H9 (cell line): Measurements from ENCODE around the gene PARD6G. TPM values are rescaled to one million over a fixed set of nuclear protein-coding genes. Genes with fewer than 3 reads are reported as not detected.

ENCODE experiments used
- DNase-seq: peaks from one replicate; pipeline ENCODE4 v3.0.0-alpha.2; 2017
- H2AFZ ChIP-seq: one replicate; pipeline ENCODE4 v1.6.1; 2013; ENCODE audit warnings: mild to moderate bottlenecking, low read length, control low read depth, moderate library complexity
- H2AK5ac ChIP-seq: 2 replicates; pipeline ENCODE4 v1.6.1; 2013; ENCODE audit warnings: low read length, control low read depth, mixed read lengths; ENCODE audit not compliant: insufficient read length
- H2BK120ac ChIP-seq: one replicate; pipeline ENCODE4 v1.6.1; 2013; ENCODE audit warnings: low read depth, mild to moderate bottlenecking, low read length, control low read depth, inconsistent platforms; ENCODE audit not compliant: poor library complexity, severe bottlenecking
- H2BK12ac ChIP-seq: 2 replicates; pipeline ENCODE4 v1.6.1; 2013; ENCODE audit warnings: low read length, control low read depth, mixed read lengths, low read depth; ENCODE audit not compliant: insufficient read length
- H2BK15ac ChIP-seq: 2 replicates; pipeline ENCODE4 v1.6.1; 2013; ENCODE audit warnings: low read depth, low read length, control low read depth
- H2BK20ac ChIP-seq: one replicate; pipeline ENCODE4 v1.6.1; 2013; ENCODE audit warnings: low read depth, mild to moderate bottlenecking, low read length, control low read depth, inconsistent platforms; ENCODE audit not compliant: poor library complexity, severe bottlenecking
- H2BK5ac ChIP-seq: 2 replicates; pipeline ENCODE4 v1.6.1; 2013; ENCODE audit warnings: low read length, control low read depth, mixed read lengths; ENCODE audit not compliant: insufficient read length
- H3K14ac ChIP-seq: 2 replicates; pipeline ENCODE4 v1.6.1; 2013; ENCODE audit warnings: low read length, control low read depth; ENCODE audit not compliant: insufficient read depth
- H3K18ac ChIP-seq: 2 replicates; pipeline ENCODE4 v1.6.1; 2013; ENCODE audit warnings: low read depth, mild to moderate bottlenecking, mixed read lengths, low read length, control low read depth; ENCODE audit not compliant: insufficient read length
- H3K23ac ChIP-seq: 2 replicates; pipeline ENCODE4 v1.6.1; 2013; ENCODE audit warnings: low read length, control low read depth, mixed read lengths, low read depth; ENCODE audit not compliant: insufficient read length
- H3K23me2 ChIP-seq: 2 replicates; pipeline ENCODE4 v1.6.1; 2013; ENCODE audit warnings: low read depth, mild to moderate bottlenecking, mixed read lengths, low read length, control low read depth; ENCODE audit not compliant: insufficient read length, poor library complexity, severe bottlenecking
- H3K27ac ChIP-seq: 2 replicates; pipeline ENCODE4 v1.5.1; 2013; ENCODE audit warnings: low read length, control low read depth, mixed read lengths, low read depth; ENCODE audit not compliant: insufficient read length
- H3K27me3 ChIP-seq: 2 replicates; pipeline ENCODE4 v1.6.1; 2013; ENCODE audit warnings: low read length, control low read depth, inconsistent platforms; ENCODE audit not compliant: insufficient read depth
- H3K4ac ChIP-seq: 2 replicates; pipeline ENCODE4 v1.6.1; 2013; ENCODE audit warnings: low read depth, mild to moderate bottlenecking, control low read depth, inconsistent platforms, low read length, moderate library complexity
- H3K4me1 ChIP-seq: 2 replicates; pipeline ENCODE4 v1.6.1; 2013; ENCODE audit warnings: low read length, control low read depth, inconsistent platforms; ENCODE audit not compliant: insufficient read depth
- H3K4me2 ChIP-seq: 2 replicates; pipeline ENCODE4 v1.6.1; 2013; ENCODE audit warnings: low read length, control low read depth, mixed read lengths; ENCODE audit not compliant: insufficient read length, insufficient read depth
- H3K56ac ChIP-seq: 2 replicates; pipeline ENCODE4 v1.6.1; 2013; ENCODE audit warnings: low read depth, mild to moderate bottlenecking, mixed read lengths, low read length, control low read depth; ENCODE audit not compliant: insufficient read length
- H3K79me1 ChIP-seq: 2 replicates; pipeline ENCODE4 v1.6.1; 2013; ENCODE audit warnings: low read depth, mild to moderate bottlenecking, moderate library complexity, low read length, control low read depth, inconsistent platforms; ENCODE audit not compliant: insufficient read depth, poor library complexity, severe bottlenecking
- H3K79me2 ChIP-seq: 2 replicates; pipeline ENCODE4 v1.6.1; 2013; ENCODE audit warnings: low read length, control low read depth, inconsistent platforms; ENCODE audit not compliant: insufficient read depth
- H3K9ac ChIP-seq: 2 replicates; pipeline ENCODE4 v1.6.1; 2013; ENCODE audit warnings: low read length, control low read depth, mixed read lengths; ENCODE audit not compliant: insufficient read length; ENCODE audit errors: extremely low read depth
- H3K9me3 ChIP-seq: one replicate; pipeline ENCODE4 v1.6.1; 2013; ENCODE audit warnings: low read depth, low read length, inconsistent platforms; ENCODE audit not compliant: control insufficient read depth
- H3T11ph ChIP-seq: one replicate; pipeline ENCODE4 v1.6.1; 2013; ENCODE audit warnings: mild to moderate bottlenecking, low read length, control low read depth, inconsistent platforms
- H4K20me1 ChIP-seq: one replicate; pipeline ENCODE4 v1.6.1; 2013; ENCODE audit not compliant: control insufficient read depth, insufficient read length, insufficient read depth
- H4K5ac ChIP-seq: 2 replicates; pipeline ENCODE4 v1.6.1; 2013; ENCODE audit warnings: low read depth, mild to moderate bottlenecking, mixed read lengths, low read length, control low read depth; ENCODE audit not compliant: insufficient read length
- H4K8ac ChIP-seq: replicated peaks from 2 replicates; pipeline ENCODE4 v1.6.1; 2013; ENCODE audit warnings: low read length, control low read depth, mixed read lengths, low read depth; ENCODE audit not compliant: insufficient read length
- H4K91ac ChIP-seq: 2 replicates; pipeline ENCODE4 v1.6.1; 2013; ENCODE audit warnings: low read depth, mild to moderate bottlenecking, moderate library complexity, mixed read lengths, low read length, control low read depth; ENCODE audit not compliant: insufficient read length
- H3K27ac Mint-ChIP-seq, 3 experiments: 2 replicates in 2 of 3; 3 replicates in 1 of 3; pipeline ENCODE4 v1.8.0; 2020 to 2021; ENCODE audit warnings: mixed read lengths in 3 of 3, mild to moderate bottlenecking in 1 of 3, moderate library complexity in 1 of 3
- H3K27me3 Mint-ChIP-seq: 2 replicates; pipeline ENCODE4 v1.8.0; 2021; ENCODE audit warnings: low read depth, mild to moderate bottlenecking, moderate library complexity, mixed read lengths
- H3K36me3 Mint-ChIP-seq, 3 experiments: 2 replicates in 2 of 3; 3 replicates in 1 of 3; pipeline ENCODE4 v1.8.0; 2020 to 2021; ENCODE audit warnings: low read depth in 3 of 3, mixed read lengths in 3 of 3; ENCODE audit not compliant: insufficient read depth in 1 of 3
- H3K4me1 Mint-ChIP-seq, 2 experiments: 2 replicates each; pipeline ENCODE4 v1.8.0; 2020; ENCODE audit warnings: mixed read lengths in 2 of 2
- H3K4me3 Mint-ChIP-seq, 2 experiments: 2 replicates in 1 of 2; 3 replicates in 1 of 2; pipeline ENCODE4 v1.8.0; 2020 to 2021; ENCODE audit warnings: mild to moderate bottlenecking in 2 of 2, mixed read lengths in 2 of 2, moderate library complexity in 1 of 2
- H3K9me3 Mint-ChIP-seq, 2 experiments: 2 replicates in 1 of 2; 3 replicates in 1 of 2; pipeline ENCODE4 v1.8.0; 2020; ENCODE audit warnings: mild to moderate bottlenecking in 2 of 2, mixed read lengths in 2 of 2, moderate library complexity in 1 of 2
- CTCF ChIP-seq: fragments of 200-600 bp; sonication (generic); conservative IDR thresholded peaks from 3 replicates; pipeline ENCODE4 v1.8.0; 2021; ENCODE audit warnings: antibody characterized with exemption, mild to moderate bottlenecking
- WGBS: extraction: QIAGEN DNeasy Blood & Tissue Kit; methylation state at CpG from one replicate; pipeline ENCODE4 v1.1.7; 2013; ENCODE audit warnings: missing lambda C conversion rate, low lambda C conversion rate, mixed read lengths; ENCODE audit not compliant: insufficient read length; ENCODE audit errors: extremely low coverage; 5-methylcytosine and 5-hydroxymethylcytosine counted together
- total RNA-seq: library from RNA; stranded (reverse); gene quantifications from 2 replicates; pipeline ENCODE4 v1.2.1, GENCODE V29; 2021

PARD6G gene
- total RNA-seq, 1 experiment from 2014 or later = 11.2 TPM

- Histone ChIP-seq H3K14ac (no peak overlapping the region), H3K79me1 (no peaks in the 10 kb centered on the region), H4K91ac (no peak overlapping the region), H2BK120ac (no peak overlapping the region), H3K18ac (no peak overlapping the region), H4K8ac (no peak overlapping the region), H3K4me2 (no peak overlapping the region), H2BK12ac (no peak overlapping the region), H2BK20ac (no peak overlapping the region), H3K4ac (no peak overlapping the region), H3K23me2 (no peaks in the 10 kb centered on the region), H3K79me2 (no peaks in the 10 kb centered on the region), H2AFZ (no peak overlapping the region), H3K56ac (no peak overlapping the region), H3T11ph (no peak overlapping the region), H2AK5ac (no peak overlapping the region), H3K9ac (no peak overlapping the region), H3K27me3 (no peaks in the 10 kb centered on the region), H2BK15ac (no peak overlapping the region), H3K4me1 (no peaks in the 10 kb centered on the region; the same call in 1 of the 2 replicates), H2BK5ac (no peak overlapping the region), H3K27ac (no peak overlapping the region), H3K9me3 (no peaks in the 10 kb centered on the region), H4K5ac (no peak overlapping the region), H3K23ac (no peak overlapping the region), H4K20me1 (no peaks in the 10 kb centered on the region)
- Mint-ChIP-seq H3K36me3 (no peaks in the 10 kb centered on the region), H3K4me3 (no peak overlapping the region; a peak in 1 of 5 replicates), H3K4me1 (peaks cover 27 to 33% of the 10 kb centered on the region in 2 experiments), H3K27me3 (no peaks in the 10 kb centered on the region; the same call in 1 of the 2 replicates), H3K9me3 (no peaks in the 10 kb centered on the region; a peak in 1 of 5 replicates), H3K27ac (no peak overlapping the region; a peak in 1 of 7 replicates)
- TF ChIP-seq CTCF = no peak
- DNase-seq = no peak
- WGBS = no CpG with 5 or more reads among the region's 4 CpGs
Observed at GRCh38 chr18:80205294-80205693, 42.0 kb downstream of the PARD6G start.
